ENCODE data around the gene CDC42EP2.
"Not testable (repeated sequence)": the region's sequence is repeated elsewhere in the genome, so short reads cannot be mapped to it uniquely, and the experiment has no call there.

Gene CDC42EP2

GRCh38 chr11:65321076-65321475, 6.4 kb downstream of the CDC42EP2 start:
- no peak for DNase-seq

GRCh38 chr11:65321828-65322485, 7.3 kb downstream of the CDC42EP2 start:
- DNase-seq, result no peak

GRCh38 chr11:65323813-65324212, 9.1 kb downstream of the CDC42EP2 start:
- no peak for DNase-seq

- no peak for DNase-seq
Observed at GRCh38 chr11:65325435-65325834, 10.8 kb downstream of the CDC42EP2 start.

- no peak for DNase-seq
Observed at GRCh38 chr11:65327021-65327420, 12.4 kb downstream of the CDC42EP2 start.

GRCh38 chr11:65329478-65329877, 14.8 kb downstream of the CDC42EP2 start:
- no peak for DNase-seq

- peak; percentile 70 for DNase-seq
Observed at GRCh38 chr11:65329944-65330403, 15.3 kb downstream of the CDC42EP2 start.

GRCh38 chr11:65330544-65330943, 15.9 kb downstream of the CDC42EP2 start:
- DNase-seq, result no peak

- DNase-seq, result not testable (repeated sequence)
Observed at GRCh38 chr11:65332591-65332990, 17.9 kb downstream of the CDC42EP2 start.

- DNase-seq, result no peak
Observed at GRCh38 chr11:65334696-65335295, 20.1 kb downstream of the CDC42EP2 start.

GRCh38 chr11:65338676-65339075, 24.0 kb downstream of the CDC42EP2 start:
- no peak for DNase-seq

- no peak for DNase-seq
Observed at GRCh38 chr11:65340226-65340625, 25.6 kb downstream of the CDC42EP2 start.

GRCh38 chr11:65341856-65342255, 27.2 kb downstream of the CDC42EP2 start:
- DNase-seq, result no peak

GRCh38 chr11:65351511-65351910, 36.8 kb downstream of the CDC42EP2 start:
- DNase-seq, result no peak

- no peak for DNase-seq
Observed at GRCh38 chr11:65352783-65353182, 38.1 kb downstream of the CDC42EP2 start.

GRCh38 chr11:65353376-65353775, 38.7 kb downstream of the CDC42EP2 start:
- DNase-seq, result no peak

GRCh38 chr11:65353900-65354264, 39.2 kb downstream of the CDC42EP2 start:
- DNase-seq, result no peak

- peak; percentile 96 for DNase-seq
Observed at GRCh38 chr11:65354265-65355012, 39.8 kb downstream of the CDC42EP2 start, which contains the start of gene TIGD3. Gene TIGD3, plus strand, starts transcription at chr11:65354751. Its CDS starts 1,058 bp downstream, at chr11:65355809.

- DNase-seq, result peak; percentile 56
Observed at GRCh38 chr11:65355013-65355775, 40.5 kb downstream of the CDC42EP2 start.

- no peak for DNase-seq
Observed at GRCh38 chr11:65355776-65356393, 41.2 kb downstream of the CDC42EP2 start.

GRCh38 chr11:65356394-65356972, 41.8 kb downstream of the CDC42EP2 start:
- no peak for DNase-seq

- no peak for DNase-seq
Observed at GRCh38 chr11:65357856-65358356, 43.2 kb downstream of the CDC42EP2 start.

Measured in CD4-positive, alpha-beta T cell treated with Interferon gamma for 1 hour (primary cell).